IPS DF 6.9 (cell line): ENCODE data around the gene DISC1.

Source experiments
- DNase-seq: peaks from one replicate; pipeline ENCODE4 v3.0.0-alpha.2; 2013; ENCODE audit warnings: low read depth, low spot score
- H3K27ac ChIP-seq: one replicate; pipeline ENCODE4 v1.5.1; 2013; ENCODE audit warnings: low read length, control low read depth
- H3K27me3 ChIP-seq: 2 replicates; pipeline ENCODE4 v1.6.1; 2013; ENCODE audit warnings: mild to moderate bottlenecking, low read length; ENCODE audit not compliant: control insufficient read depth, insufficient read depth
- H3K36me3 ChIP-seq: 2 replicates; pipeline ENCODE4 v1.6.1; 2013; ENCODE audit warnings: low read length; ENCODE audit not compliant: control insufficient read depth, insufficient read depth
- H3K4me1 ChIP-seq: 2 replicates; pipeline ENCODE4 v1.6.1; 2013; ENCODE audit warnings: low read length; ENCODE audit not compliant: control insufficient read depth, insufficient read depth
- H3K4me3 ChIP-seq: 2 replicates; pipeline ENCODE4 v1.5.1; 2013; ENCODE audit warnings: mild to moderate bottlenecking, low read length
- H3K9me3 ChIP-seq: 2 replicates; pipeline ENCODE4 v1.6.1; 2013; ENCODE audit warnings: low read length, inconsistent platforms; ENCODE audit not compliant: control insufficient read depth, insufficient read depth
- WGBS: extraction: QIAGEN DNeasy Blood & Tissue Kit; methylation state at CpG from one replicate; pipeline ENCODE4 v1.1.7; 2013; ENCODE audit warnings: mixed read lengths, missing lambda C conversion rate; ENCODE audit not compliant: insufficient read length, insufficient coverage; 5-methylcytosine and 5-hydroxymethylcytosine counted together

DISC1 gene

GRCh38 chr1:231828182-231828920, 201.8 kb downstream of the DISC1 start:
- H3K27ac ChIP-seq = no peak overlapping the region

DNA sequence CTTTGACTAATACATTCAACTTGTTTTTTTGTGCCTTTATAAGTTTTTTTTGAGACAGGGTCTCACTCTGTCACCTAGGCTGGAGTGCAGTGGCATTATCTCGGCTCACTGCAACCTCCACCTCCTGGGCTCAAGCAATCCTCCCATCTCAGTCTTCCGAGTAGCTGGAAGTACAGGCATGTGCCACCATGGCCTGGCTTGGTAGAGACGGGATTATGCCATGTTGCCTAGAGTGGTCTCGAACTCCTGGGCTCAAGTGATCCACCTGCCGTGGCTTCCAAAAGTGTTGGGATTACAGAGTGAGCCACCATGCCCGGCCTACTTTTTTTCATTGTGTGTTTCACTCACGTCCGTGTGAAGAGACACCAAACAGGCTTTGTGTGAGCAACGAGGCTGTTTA, 202.7 kb downstream of the DISC1 start:
- no peak for DNase-seq
- Histone ChIP-seq H3K4me1 (no peaks in the 10 kb centered on the region), H3K36me3 (no peaks in the 10 kb centered on the region), H3K9me3 (no peaks in the 10 kb centered on the region), H3K27me3 (no peaks in the 10 kb centered on the region), H3K4me3 (no peak overlapping the region), H3K27ac (no peak overlapping the region)
- WGBS = no CpG with 5 or more reads among the region's 9 CpGs

More at GRCh38 chr1:231828182-231828920, 201.8 kb downstream of the DISC1 start:
- Histone ChIP-seq H3K9me3 (no peaks in the 10 kb centered on the region), H3K4me3 (no peak overlapping the region), H3K4me1 (no peaks in the 10 kb centered on the region), H3K36me3 (no peaks in the 10 kb centered on the region), H3K27me3 (no peaks in the 10 kb centered on the region)
- no peak for DNase-seq
- WGBS = no CpG with 5 or more reads among the region's 5 CpGs

DNA sequence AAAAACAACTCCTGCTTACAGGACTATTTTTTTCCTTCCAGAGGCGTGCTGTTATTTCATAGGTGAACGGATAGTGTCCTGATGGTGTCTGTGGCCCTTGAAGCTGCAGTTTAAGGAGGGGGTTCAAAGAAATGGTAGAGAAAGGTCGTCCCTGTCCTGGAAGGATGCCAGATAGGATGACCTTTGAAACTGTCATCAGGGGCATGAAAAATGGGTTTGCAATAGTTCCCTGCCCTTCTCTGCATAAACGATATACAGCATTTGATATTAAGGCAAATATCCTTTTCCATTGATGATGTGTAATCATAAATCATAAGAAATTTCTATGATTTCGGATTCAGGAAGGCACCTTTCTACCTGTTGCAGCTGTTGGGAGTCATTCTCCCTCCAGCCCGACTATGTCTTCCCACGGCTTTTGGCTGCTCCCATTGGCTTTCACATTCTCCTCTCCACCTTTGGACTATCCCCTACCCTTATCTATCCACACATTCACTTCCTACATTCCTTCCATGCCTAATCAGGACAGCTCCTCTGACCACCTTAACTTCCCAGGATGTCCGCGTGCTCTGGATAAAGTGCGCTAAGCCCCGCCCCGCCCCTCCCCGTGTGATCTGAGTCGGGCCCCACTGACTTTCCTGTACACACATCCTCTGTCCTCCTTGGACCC, 209.8 kb downstream of the DISC1 start:
- Histone ChIP-seq H3K4me1 (no peaks in the 10 kb centered on the region), H3K27ac (no peak overlapping the region), H3K36me3 (no peaks in the 10 kb centered on the region), H3K4me3 (no peak overlapping the region), H3K27me3 (no peaks in the 10 kb centered on the region), H3K9me3 (no peaks in the 10 kb centered on the region)
- no peak for DNase-seq
- no CpG with 5 or more reads among the region's 14 CpGs for WGBS

GRCh38 chr1:231838521-231838920, 211.9 kb downstream of the DISC1 start:
- H3K4me1 ChIP-seq = no peaks in the 10 kb centered on the region
- H3K36me3 ChIP-seq = no peaks in the 10 kb centered on the region
- no CpG with 5 or more reads among the region's 7 CpGs for WGBS
- H3K4me3 ChIP-seq = no peak overlapping the region
- H3K27me3 ChIP-seq = no peaks in the 10 kb centered on the region
- H3K27ac ChIP-seq = no peak overlapping the region
- no peak for DNase-seq
- no peaks in the 10 kb centered on the region for H3K9me3 ChIP-seq

GRCh38 chr1:231839999-231840398, 213.4 kb downstream of the DISC1 start:
- H3K36me3 ChIP-seq = no peaks in the 10 kb centered on the region
- DNase-seq = no peak
- no peaks in the 10 kb centered on the region for H3K27me3 ChIP-seq
- H3K27ac ChIP-seq = no peak overlapping the region
- no CpG with 5 or more reads among the region's 2 CpGs for WGBS
- H3K4me3 ChIP-seq = no peak overlapping the region
- H3K9me3 ChIP-seq = no peaks in the 10 kb centered on the region
- no peaks in the 10 kb centered on the region for H3K4me1 ChIP-seq

DNA sequence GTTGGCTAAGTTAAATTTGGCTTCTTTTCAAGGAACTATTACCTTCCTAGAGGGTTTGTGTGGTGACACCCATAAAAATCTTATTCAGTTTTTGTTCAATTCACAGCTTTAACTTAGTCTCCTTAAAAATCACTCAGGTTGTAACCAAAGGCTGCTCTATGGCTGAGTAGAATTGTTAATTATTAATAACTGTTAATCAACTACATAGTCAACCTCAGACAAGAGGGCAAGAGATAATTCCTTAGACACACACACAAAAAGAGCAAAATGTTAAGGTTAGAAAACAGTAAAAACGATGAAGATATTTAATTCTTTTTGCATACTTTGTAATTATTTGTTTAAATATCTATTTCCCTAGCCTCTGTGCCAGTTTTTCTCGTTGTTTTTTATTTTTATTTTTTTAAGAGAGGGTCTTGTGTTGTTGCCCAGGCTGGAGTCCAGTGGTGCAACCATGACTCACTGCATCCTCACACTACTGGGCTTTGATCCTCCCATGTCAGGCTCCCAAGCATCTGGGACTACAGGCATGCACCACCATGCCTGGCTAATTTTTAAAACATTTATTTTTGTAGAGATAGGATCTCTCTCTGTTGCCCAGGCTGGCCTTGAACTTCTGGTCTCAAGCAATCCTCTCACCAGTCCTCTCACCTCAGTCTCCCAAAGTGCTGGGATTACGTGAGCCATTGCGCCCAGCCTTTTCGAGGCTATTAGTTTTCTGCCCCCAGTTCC, 215.2 kb downstream of the DISC1 start:
- Histone ChIP-seq H3K9me3 (no peaks in the 10 kb centered on the region), H3K27me3 (no peaks in the 10 kb centered on the region), H3K27ac (no peak overlapping the region), H3K36me3 (no peaks in the 10 kb centered on the region), H3K4me1 (no peaks in the 10 kb centered on the region), H3K4me3 (no peak overlapping the region)
- no CpG with 5 or more reads among the region's 5 CpGs for WGBS
- no peak for DNase-seq

DNA sequence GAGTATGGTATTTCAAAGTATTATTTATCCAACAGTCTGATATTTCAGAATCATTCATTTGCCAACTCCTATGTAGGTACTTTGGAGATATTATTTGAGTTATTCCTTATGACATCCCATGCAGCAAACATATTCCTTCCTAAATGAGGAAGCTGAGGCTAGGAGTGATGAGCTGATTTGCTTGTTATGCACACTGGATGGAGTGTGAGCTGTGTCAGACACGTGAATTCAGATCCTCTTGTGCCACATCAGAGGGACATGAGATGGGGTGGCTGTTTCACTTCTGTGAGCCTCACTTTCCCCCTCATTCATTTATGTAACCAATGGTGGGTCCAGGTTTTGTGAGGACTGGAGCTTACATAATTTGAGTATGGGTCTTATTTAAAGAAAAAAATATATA, 215.9 kb downstream of the DISC1 start:
- H3K4me1 ChIP-seq = no peaks in the 10 kb centered on the region
- H3K27ac ChIP-seq = no peak overlapping the region

DNA sequence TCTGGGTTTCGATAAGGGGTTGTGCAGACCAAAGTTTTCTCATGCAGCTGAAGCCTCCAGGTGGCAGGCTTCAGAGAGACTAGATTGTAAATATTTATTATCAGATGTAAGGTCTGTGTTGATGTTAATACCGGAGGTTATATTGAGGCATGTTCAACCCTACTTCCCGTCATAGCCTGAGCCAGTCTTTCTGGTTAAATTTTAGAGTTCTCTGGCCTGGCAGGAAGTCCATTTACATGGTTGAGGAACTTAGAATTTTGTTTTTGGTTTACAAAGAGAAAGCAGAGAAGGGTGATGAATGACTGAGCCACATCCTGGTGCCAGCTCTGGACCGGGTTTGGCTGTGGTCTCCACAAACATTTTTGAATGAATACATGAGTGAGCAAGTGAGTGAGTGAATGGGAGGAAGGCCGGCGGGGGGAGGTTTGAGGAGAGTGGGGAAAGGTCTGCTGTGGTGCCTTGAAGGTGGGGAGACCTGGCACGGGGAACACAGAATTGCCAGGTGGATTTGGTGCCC, 218.5 kb downstream of the DISC1 start:
- H3K4me3 ChIP-seq = no peak overlapping the region
- no peaks in the 10 kb centered on the region for H3K27me3 ChIP-seq
- no peaks in the 10 kb centered on the region for H3K36me3 ChIP-seq
- no peaks in the 10 kb centered on the region for H3K4me1 ChIP-seq
- no CpG with 5 or more reads among the region's 7 CpGs for WGBS
- no peak overlapping the region for H3K27ac ChIP-seq
- DNase-seq = no peak
- no peaks in the 10 kb centered on the region for H3K9me3 ChIP-seq

More for the DNA sequence above, 215.9 kb downstream of the DISC1 start:
- WGBS = no CpG with 5 or more reads among the region's 1 CpG
- no peak for DNase-seq
- Histone ChIP-seq H3K36me3 (no peaks in the 10 kb centered on the region), H3K4me3 (no peak overlapping the region), H3K27me3 (no peaks in the 10 kb centered on the region), H3K9me3 (no peaks in the 10 kb centered on the region)

- Histone ChIP-seq H3K36me3 (no peaks in the 10 kb centered on the region), H3K27ac (no peak overlapping the region), H3K9me3 (no peaks in the 10 kb centered on the region), H3K4me1 (no peaks in the 10 kb centered on the region), H3K27me3 (no peaks in the 10 kb centered on the region), H3K4me3 (no peak overlapping the region)
- no CpG with 5 or more reads among the region's 7 CpGs for WGBS
- DNase-seq = no peak
Measured at GRCh38 chr1:231847612-231848397, 221.2 kb downstream of the DISC1 start.

DNA sequence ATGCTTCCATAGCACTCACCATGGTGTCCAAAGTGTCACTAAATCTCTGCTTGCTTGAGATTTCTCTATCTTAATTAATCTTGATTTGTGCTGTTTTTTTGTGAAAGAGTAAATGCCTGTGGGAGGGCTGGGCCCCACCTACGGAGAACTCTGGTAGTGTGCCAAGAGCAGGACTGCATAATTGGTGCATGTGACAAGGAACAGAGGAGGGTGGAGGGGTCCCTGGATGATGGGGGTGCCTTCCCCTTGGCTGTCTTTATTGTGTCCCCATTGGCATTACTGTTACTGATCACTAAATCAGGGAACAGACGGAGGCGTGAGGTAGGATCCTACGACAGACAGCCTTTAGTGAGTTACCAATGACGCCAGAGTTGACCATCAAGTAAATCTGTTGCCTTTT, 223.4 kb downstream of the DISC1 start:
- DNase-seq = no peak
- Histone ChIP-seq H3K4me3 (no peak overlapping the region), H3K27me3 (no peaks in the 10 kb centered on the region), H3K27ac (no peak overlapping the region), H3K4me1 (no peaks in the 10 kb centered on the region), H3K9me3 (no peaks in the 10 kb centered on the region), H3K36me3 (no peaks in the 10 kb centered on the region)
- WGBS = no CpG with 5 or more reads among the region's 5 CpGs
